Stimulated activated CD8-positive, alpha-beta memory T cell treated with anti-CD3 and anti-CD28 coated beads, Interleukin-4, amount 100 ng/mL, for 1 hour (primary cell): ENCODE results near the gene LTA4H.
"Not testable (repeated sequence)": the region's sequence is repeated elsewhere in the genome, so short reads cannot be mapped to it uniquely, and the experiment has no call there.

Experiments
- DNase-seq, 2 donors: peaks; one replicate each; pipeline ENCODE4 v3.0.0-alpha.2; 2020; ENCODE audit warnings: low read depth in 2 of 2, low spot score in 1 of 2

Gene LTA4H

DNA sequence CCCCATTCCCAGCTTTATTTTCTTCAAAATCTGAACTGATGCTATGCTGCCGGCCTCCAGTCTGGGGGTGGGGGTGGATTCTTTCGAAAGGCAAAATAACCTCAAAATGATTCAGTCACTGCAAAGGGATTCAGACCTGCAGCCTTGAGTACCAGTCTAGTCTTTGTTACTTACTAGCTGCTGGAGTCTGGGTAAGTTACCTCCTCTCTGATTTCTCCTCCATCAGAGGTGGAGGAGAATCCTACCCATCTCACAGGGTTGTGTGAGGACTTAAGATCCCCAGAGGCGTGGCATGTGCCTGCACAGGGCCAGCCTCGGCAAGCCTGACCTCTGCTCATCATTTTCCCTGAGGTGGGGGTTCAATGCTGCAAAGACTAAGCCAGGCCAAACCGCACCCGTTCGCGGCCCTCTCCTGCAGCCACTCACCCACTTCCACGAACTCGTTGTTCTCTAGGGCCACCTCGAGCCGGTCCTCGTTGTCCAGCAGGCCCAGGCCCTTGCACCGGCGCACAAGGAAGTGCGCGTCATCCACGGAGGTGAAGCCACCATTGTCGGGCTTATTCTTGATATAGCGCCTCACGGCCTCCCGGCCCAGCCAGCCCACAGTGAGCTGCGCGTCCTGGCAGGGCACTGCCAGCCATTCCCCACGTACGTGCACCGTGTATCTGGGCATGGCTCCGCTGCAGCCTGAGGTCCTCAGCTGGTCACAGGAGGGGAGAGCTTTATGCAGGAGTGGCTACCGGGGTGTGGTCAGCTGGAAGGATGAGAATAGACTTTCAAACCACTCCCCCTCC, 40.0 kb downstream of the LTA4H start:
- no peak for DNase-seq

GRCh38 chr12:95994476-95994875, 40.9 kb downstream of the LTA4H start:
- DNase-seq: no peak

DNA sequence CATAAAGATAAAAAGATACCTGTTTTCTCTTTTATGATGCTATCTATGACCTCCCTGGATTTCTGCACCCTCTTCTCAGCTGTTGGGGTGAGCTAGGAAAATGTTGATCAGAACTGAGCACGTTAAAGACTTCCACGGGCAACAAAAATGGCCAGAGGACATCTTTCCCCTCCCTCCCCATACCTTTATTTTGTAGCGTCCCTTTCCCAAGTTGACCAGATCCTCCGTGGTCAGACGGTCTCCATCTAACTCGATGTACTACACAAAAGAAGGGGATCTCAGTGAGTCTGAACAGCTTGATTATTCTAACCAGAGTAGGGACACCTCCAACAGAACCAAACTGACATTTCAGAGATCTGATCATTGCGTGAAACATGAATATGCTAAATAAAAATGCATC, 41.5 kb downstream of the LTA4H start:
- DNase-seq: no peak

GRCh38 chr12:95990136-95990535, 45.3 kb downstream of the LTA4H start:
- no peak for DNase-seq

- no peak for DNase-seq
Observed at GRCh38 chr12:95989504-95990123, 45.8 kb downstream of the LTA4H start.

DNA sequence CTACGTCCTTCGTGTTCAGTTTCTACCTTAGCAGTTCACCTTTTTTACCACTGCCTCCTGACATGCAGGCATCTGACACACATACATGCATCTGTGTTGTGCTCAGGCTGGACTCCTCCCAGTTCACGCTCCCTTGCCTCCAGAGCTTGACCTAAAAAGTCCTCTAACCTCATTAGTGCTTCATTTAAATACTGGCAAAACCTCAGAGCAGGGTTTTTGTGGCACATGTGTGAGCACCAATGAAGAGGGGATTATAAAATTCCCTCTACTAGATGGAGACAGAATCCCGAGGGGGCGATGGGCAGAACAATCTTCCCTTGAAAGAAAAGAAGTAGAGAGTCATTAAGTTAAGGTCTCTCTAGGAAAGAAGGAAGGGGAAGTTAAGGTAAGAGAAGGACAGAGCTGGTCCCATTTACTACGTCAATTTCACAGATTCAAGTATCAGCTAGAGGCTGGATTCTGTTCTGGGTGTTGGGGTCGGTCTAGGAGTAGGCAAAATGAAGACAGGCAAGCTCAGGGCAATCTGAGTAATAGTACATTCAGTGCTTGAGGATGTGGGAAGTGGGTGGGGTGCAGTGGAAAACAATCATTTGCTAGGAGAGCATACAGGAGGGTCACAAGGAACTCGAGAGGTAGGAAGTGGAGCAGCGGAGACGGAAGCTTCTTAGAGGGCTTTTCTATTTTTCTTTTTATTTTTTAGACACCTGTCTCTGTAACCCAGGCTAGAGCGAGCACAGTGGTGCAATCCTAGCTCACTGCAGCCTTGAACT, 46.7 kb downstream of the LTA4H start:
- no peak for DNase-seq

DNA sequence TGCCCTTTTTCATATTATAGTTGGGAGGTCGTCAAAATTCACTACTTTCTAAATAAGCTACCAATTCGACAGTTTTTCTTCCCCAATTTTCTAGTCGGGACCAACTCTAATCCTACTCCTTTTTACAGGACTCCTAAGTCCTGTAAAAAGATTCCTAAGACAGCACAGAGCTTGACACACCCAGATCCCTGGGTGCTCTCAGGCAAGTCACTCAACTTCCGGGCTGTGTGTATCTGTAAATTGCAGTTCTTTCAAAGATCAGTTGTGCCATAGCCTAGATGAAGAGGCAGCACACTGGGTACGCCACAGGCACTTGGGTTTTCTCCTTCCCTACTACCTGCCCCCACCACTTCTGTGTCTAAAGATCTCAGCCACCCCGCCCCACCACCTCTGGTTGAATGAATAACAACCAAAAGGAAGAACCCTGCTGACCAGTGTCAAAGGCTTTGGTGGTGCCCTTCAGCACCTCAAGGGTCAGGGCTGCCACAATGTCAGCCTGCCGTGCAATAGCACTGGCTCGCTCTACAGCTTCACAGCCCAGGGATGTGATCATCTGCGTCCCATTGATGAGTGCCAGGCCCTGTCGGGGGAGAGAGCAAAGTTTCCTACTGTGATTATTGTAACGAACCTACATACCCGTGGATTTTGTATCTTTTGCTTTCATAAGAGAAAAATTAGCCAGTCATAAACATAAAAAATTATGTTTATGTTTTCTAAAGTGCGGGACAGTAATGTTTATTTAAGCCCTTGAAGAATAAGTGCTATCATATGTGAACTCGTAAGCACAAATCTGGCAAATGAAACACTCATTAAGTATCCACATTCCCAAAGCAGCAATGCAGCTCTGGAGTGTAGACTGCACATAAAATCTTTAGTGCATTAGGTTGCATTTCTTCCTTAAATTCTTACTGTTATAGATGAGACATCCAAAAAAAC, 48.5 kb downstream of the LTA4H start:
- no peak for DNase-seq

GRCh38 chr12:95984682-95985081, 50.7 kb downstream of the LTA4H start:
- no peak for DNase-seq

- no peak for DNase-seq
Observed at GRCh38 chr12:95982602-95983001, 52.8 kb downstream of the LTA4H start.

- no peak for DNase-seq
Observed at GRCh38 chr12:95980437-95980836, 55.0 kb downstream of the LTA4H start.

GRCh38 chr12:95978774-95979173, 56.6 kb downstream of the LTA4H start:
- DNase-seq: no peak

DNA sequence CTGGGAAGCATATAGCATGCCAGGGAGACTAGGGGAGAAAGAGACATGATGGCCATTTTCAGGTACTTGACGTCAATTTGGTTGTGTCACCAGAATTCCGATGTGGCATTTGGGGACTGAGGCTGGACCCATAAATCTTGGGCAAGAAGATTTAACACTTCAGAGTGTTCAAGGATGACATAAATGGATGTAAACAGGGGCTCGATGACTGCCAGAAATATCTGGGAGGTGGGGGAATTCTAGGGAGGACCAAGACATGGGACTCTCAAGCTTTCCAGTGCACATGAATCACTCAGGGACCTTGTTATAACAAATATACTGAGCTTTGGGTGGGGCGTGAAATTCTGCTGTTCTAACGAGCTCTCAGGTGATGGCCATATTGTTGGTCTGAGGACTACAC, 57.0 kb downstream of the LTA4H start:
- DNase-seq: no peak

GRCh38 chr12:95977764-95978305, 57.6 kb downstream of the LTA4H start:
- no peak for DNase-seq

DNA sequence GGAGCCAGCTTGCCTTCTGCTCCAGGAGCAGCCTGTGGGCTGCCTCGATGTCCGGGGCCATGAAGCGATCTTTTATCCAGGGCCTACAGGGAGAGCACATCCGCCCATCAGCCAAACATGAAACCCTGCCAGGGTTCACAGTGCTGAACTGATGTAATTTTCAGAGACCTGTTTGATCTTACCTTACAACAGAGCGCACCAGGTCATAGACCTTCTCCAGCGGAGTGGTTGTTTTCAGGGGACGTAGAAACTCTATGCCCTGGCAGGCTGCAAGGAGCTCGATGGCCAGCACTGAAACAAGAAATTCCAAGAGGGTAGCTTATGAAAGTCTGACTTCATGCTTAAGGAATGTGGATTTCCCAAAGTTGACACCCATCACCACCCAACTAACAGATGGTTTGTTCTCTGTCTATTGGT, 59.0 kb downstream of the LTA4H start:
- no peak for DNase-seq

DNA sequence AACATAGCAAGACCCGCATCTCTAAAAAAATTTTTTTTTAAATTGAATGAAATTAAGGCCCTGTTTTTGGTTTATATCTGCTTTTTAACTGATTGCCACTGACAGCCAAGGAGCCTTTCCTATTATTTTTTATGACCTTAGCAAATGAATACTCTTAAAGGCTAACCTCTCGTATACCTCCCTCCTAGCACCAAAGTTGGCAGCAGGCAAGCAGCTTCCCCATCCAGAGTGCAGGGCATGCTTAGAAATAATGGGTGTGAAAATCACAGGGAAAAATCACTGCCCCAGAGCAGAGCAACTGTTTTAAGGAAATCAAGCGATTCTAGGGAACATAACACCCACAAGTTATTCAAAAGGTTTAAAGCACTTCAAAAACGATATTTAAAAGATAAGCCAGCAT, 59.9 kb downstream of the LTA4H start:
- DNase-seq: no peak

DNA sequence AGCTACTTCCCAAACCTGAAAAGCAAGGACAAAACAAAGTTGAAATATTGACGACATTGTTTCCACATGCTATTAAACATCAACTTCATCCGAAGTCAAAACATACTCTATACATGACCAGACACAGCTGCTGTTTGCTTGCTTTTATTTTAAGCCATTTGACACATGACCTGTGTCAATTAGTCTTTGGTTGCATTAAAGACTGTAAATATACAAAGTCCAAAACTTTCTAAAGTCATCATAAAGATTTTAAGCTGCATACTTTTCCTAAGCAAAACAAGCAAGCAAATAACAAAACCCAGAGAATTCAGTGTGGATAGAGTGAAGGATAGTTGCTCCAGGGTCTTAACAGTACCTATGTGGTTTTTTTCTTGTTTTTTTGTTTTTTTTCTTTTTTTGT, 61.0 kb downstream of the LTA4H start:
- DNase-seq: no peak

GRCh38 chr12:95972832-95973456, 62.4 kb downstream of the LTA4H start:
- DNase-seq: no peak

- DNase-seq: no peak
Observed at GRCh38 chr12:95970905-95971304, 64.5 kb downstream of the LTA4H start.

DNA sequence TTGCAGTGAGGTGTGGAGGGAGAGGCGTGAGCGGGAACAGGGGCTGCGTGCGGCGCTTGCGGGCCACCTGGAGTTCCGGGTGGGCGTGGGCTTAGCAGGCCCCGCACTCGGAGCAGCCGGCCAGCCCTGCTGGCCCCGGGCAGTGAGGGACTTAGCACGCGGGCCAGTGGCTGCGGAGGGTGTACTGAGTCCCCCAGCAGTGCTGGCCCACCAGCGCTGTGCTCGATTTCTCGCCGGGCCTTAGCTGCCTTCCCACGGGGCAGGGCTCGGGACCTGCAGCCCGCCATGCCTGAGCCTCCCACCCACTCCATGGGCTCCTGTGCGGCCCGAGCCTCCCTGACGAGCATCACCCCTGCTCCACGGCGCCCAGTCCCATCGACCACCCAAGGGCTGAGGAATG, 66.3 kb downstream of the LTA4H start:
- DNase-seq: not testable (repeated sequence)

DNA sequence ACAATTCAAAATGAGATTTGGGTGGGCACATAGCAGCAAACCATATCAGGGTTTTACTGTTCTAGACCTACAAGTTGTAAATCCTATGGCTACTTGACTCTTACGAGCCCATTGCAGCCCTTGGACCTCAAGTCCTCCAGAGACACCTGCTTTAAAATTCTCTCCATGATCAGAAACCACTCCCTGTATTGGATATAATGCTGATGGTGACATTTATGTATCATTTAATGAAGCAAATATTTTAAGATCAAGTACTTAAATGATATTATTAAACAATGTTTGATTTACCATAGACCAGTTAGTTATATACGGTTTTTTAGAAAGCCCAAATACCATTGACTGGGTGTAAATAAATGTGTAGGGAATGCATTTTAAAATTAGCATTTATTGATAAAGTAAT, 68.1 kb downstream of the LTA4H start:
- DNase-seq: no peak
